K562 treated with DMSO at 1 percent for 12 hours (cell line): ENCODE results near the gene TMEM231. TPM values are rescaled to one million over a fixed set of nuclear protein-coding genes. Genes with fewer than 3 reads are reported as not detected.

ENCODE experiments used
- total RNA-seq: library from RNA; unstranded; fragments of 300-600 nt; gene quantifications from 2 replicates; pipeline ENCODE4 v1.2.3, GENCODE V29; 2022; ENCODE audit not compliant: insufficient read depth

The TMEM231 gene
- total RNA-seq, result 4.5 and 8.5 TPM in 2 replicates

GRCh38 chr16:75555707-75556430 is at the start of gene TMEM231:
Gene TMEM231, minus strand, starts transcription at chr16:75556252. Its CDS starts 43 bp downstream, at chr16:75556209.

GRCh38 chr16:75566040-75566757 is 10.1 kb upstream of the TMEM231 start, which contains the start of gene GABARAPL2:
Gene GABARAPL2, plus strand, starts transcription at chr16:75566379. Its CDS starts 108 bp downstream, at chr16:75566487.

GRCh38 chr16:75535901-75536300 is 20.2 kb downstream of the TMEM231 start, which contains the start of gene CHST5:
Gene CHST5, minus strand, starts transcription at chr16:75536108. Its CDS starts 5,724 bp downstream, at chr16:75530384.

GRCh38 chr16:75495076-75495674 is 60.9 kb downstream of the TMEM231 start, which contains the start of gene CHST6:
Gene CHST6, minus strand, starts transcription at chr16:75495441. Its CDS starts 15,613 bp downstream, at chr16:75479828.

Other genes starting within 250 kb of the TMEM231 start
- gene CFDP1, start 122.7 kb downstream of the TMEM231 start, total RNA-seq, result 23.5 and 31.3 TPM in 2 replicates
- 16.0 and 28.5 TPM in 2 replicates for gene TMEM170A, start 91.6 kb downstream of the TMEM231 start, total RNA-seq
- gene CHST6, start 60.8 kb downstream of the TMEM231 start, total RNA-seq, result not detected in 2 replicates
- gene CHST5, start 20.1 kb downstream of the TMEM231 start, total RNA-seq, result not detected in 2 replicates
- gene GABARAPL2, start 10.1 kb upstream of the TMEM231 start, total RNA-seq, result 170 and 201 TPM in 2 replicates
- gene ADAT1, start 67.0 kb upstream of the TMEM231 start, total RNA-seq, result 6.3 and 27.2 TPM in 2 replicates
- 104 and 147 TPM in 2 replicates for gene KARS1, start 91.4 kb upstream of the TMEM231 start, total RNA-seq
- 82.3 and 95.0 TPM in 2 replicates for gene TERF2IP, start 91.5 kb upstream of the TMEM231 start, total RNA-seq
- gene CPHXL2, start 120.8 kb upstream of the TMEM231 start, total RNA-seq, result not detected in 2 replicates
- gene DUXB, start 145.2 kb upstream of the TMEM231 start, total RNA-seq, result not detected in 2 replicates
- not detected in 2 replicates for gene CPHXL, start 170.2 kb upstream of the TMEM231 start, total RNA-seq